Ammon's horn (tissue), 1 donor: ENCODE measurements around the gene PRR22.
"Not testable (repeated sequence)": the region's sequence is repeated elsewhere in the genome, so short reads cannot be mapped to it uniquely, and the experiment has no call there.

Experiments used
- DNase-seq: peaks from one replicate; pipeline ENCODE4 v3.0.0-alpha.2; 2016; ENCODE audit warnings: low spot score

The PRR22 gene

GRCh38 chr19:5751709-5752108, 32.8 kb downstream of the PRR22 start:
- no peak for DNase-seq

DNA sequence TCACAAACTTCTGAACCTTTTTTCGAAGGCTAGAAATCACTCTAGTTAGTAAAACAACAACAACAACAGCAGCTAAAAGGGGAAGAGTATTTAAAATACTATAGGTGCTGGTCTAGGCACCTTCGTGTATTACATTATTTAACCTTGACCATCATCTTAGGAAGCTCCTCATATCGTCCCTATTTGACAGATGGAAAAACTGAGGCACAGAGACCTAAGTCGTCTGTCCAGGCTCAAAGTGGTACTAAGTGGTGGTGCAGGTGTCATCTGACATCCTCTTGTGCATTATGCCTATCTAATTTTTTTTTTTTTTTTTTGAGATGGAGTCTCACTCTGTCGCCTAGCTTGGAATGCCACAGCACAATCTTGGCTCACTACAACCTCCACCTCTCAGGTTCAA, 35.0 kb downstream of the PRR22 start:
- DNase-seq = no peak

- not testable (repeated sequence) for DNase-seq
Measured at GRCh38 chr19:5748920-5749319, 35.6 kb downstream of the PRR22 start.

DNA sequence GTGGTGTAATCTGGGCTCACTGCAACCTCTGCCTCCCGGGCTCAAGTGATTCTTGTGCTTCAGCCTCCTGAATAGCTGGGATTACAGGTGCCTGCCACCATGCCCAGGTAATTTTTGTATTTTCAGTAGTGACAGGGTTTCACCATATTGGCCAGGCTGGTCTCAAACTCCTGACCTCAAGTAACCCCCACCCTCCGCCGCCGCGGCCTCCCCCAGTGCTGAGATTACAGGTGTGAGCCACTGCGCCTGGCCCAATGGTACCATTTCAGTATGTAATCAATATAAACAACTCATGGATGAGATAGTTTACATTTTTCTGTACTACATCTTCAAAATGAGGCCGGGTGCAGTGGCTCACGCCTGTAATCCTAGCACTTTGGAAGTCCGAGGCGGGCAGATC, 39.5 kb downstream of the PRR22 start:
- DNase-seq = not testable (repeated sequence)

GRCh38 chr19:5743630-5744029, 40.9 kb downstream of the PRR22 start:
- DNase-seq = no peak

- no peak for DNase-seq
Measured at GRCh38 chr19:5742051-5742450, 42.5 kb downstream of the PRR22 start.

DNA sequence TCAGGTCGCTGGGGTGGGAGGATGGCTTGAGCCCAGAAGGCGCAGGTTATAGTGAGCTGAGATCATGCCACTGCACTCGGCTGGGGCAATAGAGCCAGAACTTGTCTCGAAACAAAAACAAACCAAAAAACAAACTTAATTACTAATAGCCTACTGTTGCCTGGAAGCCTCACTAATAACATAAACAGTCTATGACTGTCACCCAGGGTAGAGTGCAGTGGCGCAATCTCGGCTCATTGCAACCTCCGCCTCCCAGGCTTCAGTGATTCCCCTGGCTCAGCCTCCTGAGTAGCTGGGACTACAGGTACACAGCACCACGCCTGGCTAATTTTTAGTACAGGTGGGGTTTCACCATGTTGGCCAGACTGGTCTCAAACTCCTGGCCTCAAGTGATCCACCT, 46.1 kb downstream of the PRR22 start:
- no peak for DNase-seq

GRCh38 chr19:5733172-5733571, 51.4 kb downstream of the PRR22 start:
- DNase-seq = not testable (repeated sequence)
